ENCODE results near the gene APPL2. TPM values are rescaled to one million over a fixed set of nuclear protein-coding genes. Genes with fewer than 3 reads are reported as not detected.

APPL2 gene
- 28.4 and 28.6 TPM in 2 replicates for total RNA-seq

GRCh38 chr12:105235732-105236476 lies at the start of gene APPL2:
APPL2 (minus strand) TSS chr12:105236174; CDS start chr12:105236012, 162 bp downstream.

Other genes with a start within 250 kb of the APPL2 start
- gene NOPCHAP1, start 249.9 kb downstream of the APPL2 start, total RNA-seq = 5.4 and 6.4 TPM in 2 replicates
- gene ALDH1L2, start 151.7 kb downstream of the APPL2 start, total RNA-seq = 29.1 and 31.8 TPM in 2 replicates
- 16.2 and 20.5 TPM in 2 replicates for gene WASHC4, start 128.4 kb downstream of the APPL2 start, total RNA-seq
- gene C12orf75, start 94.5 kb upstream of the APPL2 start, total RNA-seq = 117 and 153 TPM in 2 replicates